K562 (cell line): ENCODE data around the gene ARMC7. TPM values are rescaled to one million over a fixed set of nuclear protein-coding genes. Genes with fewer than 3 reads are reported as not detected.

ENCODE experiments used
- ATAC-seq: fragments of 200-7000 bp; cut with Tn5 transposase; 3 replicates; pipeline ENCODE4 v1.9.1; 2020; ENCODE audit warnings: moderate library complexity
- BruUV-seq: library from RNA; stranded (reverse); fragments of 400-500 nt; replicated peaks from 2 replicates; lab custom pipeline; 2021; lab: Mats Ljungman, UMichigan
- CTCF ChIA-PET: fragments of 300-600 bp; formaldehyde crosslinking; extraction: SDS; loops from one replicate; lab custom pipeline; 2021; ENCODE audit warnings: low intra/inter-chr PET ratio; lab: Yijun Ruan, JAX
- POLR2A ChIA-PET: fragments of 300-600, 350-650 bp; sonication (Branson Sonifier 250); formaldehyde crosslinking; extraction: SDS; loops from one replicate; lab custom pipeline; 2021; ENCODE audit warnings: antibody characterized with exemption, inconsistent platforms; lab: Yijun Ruan, JAX
- DNase-seq, 4 experiments: peaks; one replicate each; pipeline versions ENCODE4 v3.0.0 to v3.0.0-alpha.2; 2011 to 2018; ENCODE audit warnings: low spot score in 3 of 4, mixed read lengths in 3 of 4; ENCODE audit errors: extremely low read depth in 1 of 4
- FAIRE-seq: peaks from 2 replicates; lab custom pipeline; 2011; peaks lifted over from hg19 to GRCh38; lab: Jason Lieb, UNC
- H2AFZ ChIP-seq: 2 replicates; pipeline ENCODE4 v1.6.0; 2011; ENCODE audit warnings: low read depth, low read length, control low read depth, inconsistent platforms
- H3K27ac ChIP-seq: fragments of 200-600 bp; 3 replicates; pipeline ENCODE4 v1.8.0; 2011; ENCODE audit warnings: low read depth, mild to moderate bottlenecking, control low read depth, inconsistent platforms, low read length, moderate library complexity, mixed read lengths; ENCODE audit errors: extremely low read depth
- H3K27me3 ChIP-seq, 2 experiments: fragments of 300-600 bp in 1 of 2; 2 replicates in 1 of 2; 3 replicates in 1 of 2; pipeline versions ENCODE4 v1.6.0 to v1.8.0; 2011; ENCODE audit warnings: inconsistent platforms in 2 of 2, low read length in 2 of 2, mild to moderate bottlenecking in 1 of 2, mixed read lengths in 1 of 2, moderate library complexity in 1 of 2; ENCODE audit not compliant: control insufficient read depth in 2 of 2, insufficient read depth in 2 of 2
- H3K36me3 ChIP-seq: fragments of 300-600 bp; 3 replicates; pipeline ENCODE4 v1.8.0; 2011; ENCODE audit warnings: mild to moderate bottlenecking, low read length, inconsistent platforms; ENCODE audit not compliant: control insufficient read depth, insufficient read depth
- H3K4me1 ChIP-seq, 2 experiments: fragments of 200-600 bp in 1 of 2; replicated peaks in 1 of 2; 2 replicates in 1 of 2; 3 replicates in 1 of 2; pipeline versions ENCODE4 v1.5.1 to v1.8.0; 2011; ENCODE audit warnings: inconsistent platforms in 2 of 2, low read length in 2 of 2, mild to moderate bottlenecking in 1 of 2, mixed read lengths in 1 of 2, moderate library complexity in 1 of 2; ENCODE audit not compliant: control insufficient read depth in 2 of 2, insufficient read depth in 2 of 2
- H3K4me2 ChIP-seq: 2 replicates; pipeline ENCODE4 v1.6.1; 2011; ENCODE audit warnings: low read length, control low read depth, inconsistent platforms, mixed read lengths; ENCODE audit not compliant: insufficient read depth
- H3K4me3 ChIP-seq: fragments of 200-600 bp; sonication (generic), shearing (Covaris generic); 2 replicates; pipeline ENCODE4 v1.5.1; 2016; ENCODE audit warnings: control low read depth, inconsistent platforms
- H3K79me2 ChIP-seq: fragments of 200-600 bp; 3 replicates; pipeline ENCODE4 v1.8.0; 2011; ENCODE audit warnings: low read length, inconsistent platforms; ENCODE audit not compliant: control insufficient read depth, insufficient read depth
- H3K9ac ChIP-seq, 2 experiments: 2 replicates each; pipeline versions ENCODE4 v1.6.0 to v1.6.1; 2011; ENCODE audit warnings: low read depth in 2 of 2, low read length in 2 of 2, control low read depth in 1 of 2, inconsistent platforms in 1 of 2, mild to moderate bottlenecking in 1 of 2, mixed read lengths in 1 of 2; ENCODE audit not compliant: insufficient read depth in 1 of 2
- H3K9me1 ChIP-seq: one replicate; pipeline ENCODE4 v1.6.0; 2011; ENCODE audit warnings: inconsistent platforms, mild to moderate bottlenecking, low read length, moderate library complexity; ENCODE audit not compliant: control insufficient read depth, insufficient read depth
- H3K9me3 ChIP-seq: replicated peaks from 2 replicates; pipeline ENCODE4 v1.5.1; 2011; ENCODE audit warnings: low read depth, low read length, inconsistent platforms; ENCODE audit not compliant: control insufficient read depth, insufficient read depth
- H4K20me1 ChIP-seq: replicated peaks from 2 replicates; pipeline ENCODE4 v1.6.1; 2011; ENCODE audit warnings: low read length, inconsistent platforms, mixed read lengths; ENCODE audit not compliant: control insufficient read depth, insufficient read depth
- ESRRB ChIP-seq: fragments of 250-450 bp; sonication (Bioruptor Pico); IDR thresholded peaks from 2 replicates; pipeline ENCODE4 v1.5.0; 2020; ENCODE audit warnings: mild to moderate bottlenecking, moderate library complexity, borderline replicate concordance
- ETV5 ChIP-seq: sonication (generic); formaldehyde crosslinking; IDR thresholded peaks from 2 replicates; pipeline ENCODE4 v1.4.0; 2020; ENCODE audit warnings: low read depth, mild to moderate bottlenecking, missing genetic modification reagents
- FOXA3 ChIP-seq, 2 experiments: fragments of 450-650 bp in 1 of 2; sonication (generic) in 1 of 2; formaldehyde crosslinking; IDR thresholded peaks in 1 of 2; conservative IDR thresholded peaks in 1 of 2; 2 replicates each; pipeline versions ENCODE4 v1.4.0 to v1.8.0; 2020 to 2022; ENCODE audit warnings: mild to moderate bottlenecking in 2 of 2, missing genetic modification reagents in 1 of 2
- FOXJ3 ChIP-seq: sonication (generic); formaldehyde crosslinking; IDR thresholded peaks from 2 replicates; pipeline ENCODE4 v1.4.0; 2020; ENCODE audit warnings: mild to moderate bottlenecking, missing genetic modification reagents
- KAT8 ChIP-seq: fragments of 450-650 bp; IDR thresholded peaks from 2 replicates; pipeline ENCODE4 v1.6.1; 2016; ENCODE audit warnings: low read depth, mild to moderate bottlenecking
- LCOR ChIP-seq: sonication (generic); formaldehyde crosslinking; IDR thresholded peaks from 2 replicates; pipeline ENCODE4 v1.8.0; 2022; ENCODE audit warnings: mild to moderate bottlenecking, missing genetic modification reagents
- NCOA2 ChIP-seq, 2 experiments: fragments of 450-650 bp; IDR thresholded peaks; 2 replicates each; pipeline ENCODE4 v1.6.1; 2018; ENCODE audit warnings: mild to moderate bottlenecking in 2 of 2, moderate library complexity in 1 of 2; ENCODE audit not compliant: partially characterized antibody in 2 of 2
- RB1 ChIP-seq: fragments of 450-650 bp; IDR thresholded peaks from 2 replicates; pipeline ENCODE4 v1.6.1; 2017; ENCODE audit warnings: low read depth, mild to moderate bottlenecking
- SMAD4 ChIP-seq: fragments of 250-450 bp; sonication (Bioruptor Pico); conservative IDR thresholded peaks from 2 replicates; pipeline ENCODE4 v1.8.0; 2021; ENCODE audit warnings: inconsistent platforms, mild to moderate bottlenecking, moderate library complexity
- TCFL5 ChIP-seq: fragments of 250-450 bp; sonication (Bioruptor Pico); conservative IDR thresholded peaks from 2 replicates; pipeline ENCODE4 v1.6.1; 2021; ENCODE audit warnings: mild to moderate bottlenecking, moderate library complexity, matching md5 sums
- ZBTB7A ChIP-seq: IDR thresholded peaks from 2 replicates; pipeline ENCODE4 v1.6.1; 2011; ENCODE audit warnings: low read depth, mild to moderate bottlenecking, low read length, moderate library complexity, borderline replicate concordance; ENCODE audit not compliant: control insufficient read depth
- ZNF696 ChIP-seq: fragments of 250-450 bp; sonication (Bioruptor Pico); conservative IDR thresholded peaks from 2 replicates; pipeline ENCODE4 v1.4.0; 2020; ENCODE audit warnings: mild to moderate bottlenecking, moderate library complexity
- whole genome bisulfite sequencing: fragments of 100-300 bp; shearing (Covaris generic); methylation state at CpG from one replicate; pipeline ENCODE4 v1.1.6; 2016; ENCODE audit warnings: low coverage, mixed read lengths; ENCODE audit not compliant: insufficient coverage; ENCODE audit errors: missing lambda C conversion rate; 5-methylcytosine and 5-hydroxymethylcytosine counted together
- in situ Hi-C: fragments of 300-500 bp; cut with MboI; formaldehyde crosslinking; loops from 4 replicates; pipeline ENCODE4 v1.15.0; 2018; ENCODE audit warnings: inconsistent platforms, mixed read lengths
- intact Hi-C: fragments of 100-400 bp; cut with micrococcal nuclease; formaldehyde crosslinking; loops from 2 replicates; pipeline ENCODE4 v1.14.2; 2022
- polyA plus RNA-seq, 8 experiments: library from polyadenylated mRNA; depleted of rRNA in 4 of 8; stranded (reverse) in 5 of 8; unstranded in 3 of 8; fragments of >200 nt; fragmentation: Nextera tagmentation in 2 of 8; fragmentation: Illumina TruSeq in 1 of 8; extraction: Ambion mirVana in 2 of 8; extraction: Trizol in 1 of 8; gene quantifications; 2 replicates each; pipeline versions ENCODE4 v1.2.1 to v1.2.3, GENCODE V29; 2011 to 2014; ENCODE audit warnings: inconsistent platforms in 1 of 8, missing spikeins in 1 of 8
- total RNA-seq, 7 experiments: library from RNA; depleted of rRNA in 6 of 7; stranded (reverse); fragments of >200 nt in 6 of 7; fragmentation: Illumina TruSeq in 2 of 7; extraction: Trizol in 2 of 7; gene quantifications; 2 replicates each; pipeline versions ENCODE4 v1.2.1 to v1.2.3, GENCODE V29; 2011 to 2021; ENCODE audit warnings: low replicate concordance in 1 of 7
- TF ChIP-seq, protein P1 (sequence below): fragments of 450-650 bp; IDR thresholded peaks from 2 replicates; pipeline ENCODE4 v1.6.1; 2018; ENCODE audit not compliant: partially characterized antibody
- TF ChIP-seq, protein P2 (sequence below): fragments of 150-350 bp; conservative IDR thresholded peaks from 2 replicates; pipeline ENCODE4 v1.6.1; 2014; ENCODE audit warnings: low read length
- TF ChIP-seq, protein P3 (sequence below): fragments of 250-450 bp; sonication (Bioruptor Pico); IDR thresholded peaks from 2 replicates; pipeline ENCODE4 v1.8.0; 2022; ENCODE audit warnings: moderate library complexity, mild to moderate bottlenecking, inconsistent platforms

The ARMC7 gene
- total and polyA plus RNA-seq, 9 of the 15 experiments (the other 6 are each of a cell fraction or from before 2014, with no cell fraction given) = 1.4 to 15.2 (median 5.9) TPM

DNA sequence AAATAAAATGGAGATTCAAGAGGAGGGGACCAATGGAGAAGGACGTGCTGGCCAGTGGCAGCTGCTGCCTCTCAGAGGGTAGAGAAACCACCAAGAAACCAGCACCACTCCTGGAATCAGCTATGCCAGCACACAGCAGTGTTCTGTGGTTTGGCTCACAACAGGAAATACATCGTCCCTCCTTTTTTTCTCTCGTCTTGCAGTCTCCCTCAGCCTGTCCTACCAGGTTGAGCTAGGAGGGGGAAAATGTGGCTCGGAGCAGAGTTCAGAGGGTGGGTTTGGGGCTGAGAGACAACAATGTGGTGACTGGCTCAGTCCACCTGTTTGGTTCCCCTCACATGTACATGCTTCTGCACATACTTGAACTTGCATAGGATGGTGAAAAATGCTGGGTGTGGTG, 41.9 kb upstream of the ARMC7 start:
- BruUV-seq = no TSS peak
- H4K20me1 ChIP-seq = 0 out of 2 replicates have a peak, but pooled peaks cover 3% of the 10 kb centered on the region
- peaks cover 25% of the 10 kb centered on the region; the same call in 2 of the 3 replicates for H3K36me3 ChIP-seq
- FAIRE-seq = no peak
- no peak for DNase-seq
- H3K9me3 ChIP-seq = no peaks in the 10 kb centered on the region
- H3K9ac ChIP-seq = peak overlapping the region in 1 of 2 experiments; percentile 36; a peak in 1 of 4 replicates
- no peak for ATAC-seq
- H3K79me2 ChIP-seq = no peaks in the 10 kb centered on the region
- ChIA-PET POLR2A (interaction anchor here (1.3 kb wide), 1 partner anchor 24 kb away, joined by 3 read pairs; no protein-coding TSS in a partner anchor), CTCF (no interaction called here)
- 71% methylated on average over 3 of the region's 4 CpGs for WGBS
- no peaks in the 10 kb centered on the region for H3K9me1 ChIP-seq
- no peak overlapping the region for H3K27ac ChIP-seq
- H2AFZ ChIP-seq = no peak overlapping the region
- peaks cover 14 to 15% of the 10 kb centered on the region in 2 experiments; a peak in 4 of 5 replicates for H3K4me1 ChIP-seq
- H3K27me3 ChIP-seq = no peaks in the 10 kb centered on the region
- no peak overlapping the region for H3K4me3 ChIP-seq
- in situ Hi-C loops (no loop called here), intact Hi-C loops (no loop called here)
- H3K4me2 ChIP-seq = no peak overlapping the region
- no peak for TF ChIP-seq NCOA2 (IDR thresholded peaks at IDR 0.05; ENCODE audit: partially characterized antibody in 2 of 2)
- TF ChIP-seq ESRRB (CRISPR knock-in tag) = no peak
- TF ChIP-seq ZBTB7A = no peak
- no peak for TF ChIP-seq ZNF696 (CRISPR knock-in tag)
- no peak for TF ChIP-seq FOXJ3 (CRISPR knock-in tag)
- TF ChIP-seq, protein P1, sequence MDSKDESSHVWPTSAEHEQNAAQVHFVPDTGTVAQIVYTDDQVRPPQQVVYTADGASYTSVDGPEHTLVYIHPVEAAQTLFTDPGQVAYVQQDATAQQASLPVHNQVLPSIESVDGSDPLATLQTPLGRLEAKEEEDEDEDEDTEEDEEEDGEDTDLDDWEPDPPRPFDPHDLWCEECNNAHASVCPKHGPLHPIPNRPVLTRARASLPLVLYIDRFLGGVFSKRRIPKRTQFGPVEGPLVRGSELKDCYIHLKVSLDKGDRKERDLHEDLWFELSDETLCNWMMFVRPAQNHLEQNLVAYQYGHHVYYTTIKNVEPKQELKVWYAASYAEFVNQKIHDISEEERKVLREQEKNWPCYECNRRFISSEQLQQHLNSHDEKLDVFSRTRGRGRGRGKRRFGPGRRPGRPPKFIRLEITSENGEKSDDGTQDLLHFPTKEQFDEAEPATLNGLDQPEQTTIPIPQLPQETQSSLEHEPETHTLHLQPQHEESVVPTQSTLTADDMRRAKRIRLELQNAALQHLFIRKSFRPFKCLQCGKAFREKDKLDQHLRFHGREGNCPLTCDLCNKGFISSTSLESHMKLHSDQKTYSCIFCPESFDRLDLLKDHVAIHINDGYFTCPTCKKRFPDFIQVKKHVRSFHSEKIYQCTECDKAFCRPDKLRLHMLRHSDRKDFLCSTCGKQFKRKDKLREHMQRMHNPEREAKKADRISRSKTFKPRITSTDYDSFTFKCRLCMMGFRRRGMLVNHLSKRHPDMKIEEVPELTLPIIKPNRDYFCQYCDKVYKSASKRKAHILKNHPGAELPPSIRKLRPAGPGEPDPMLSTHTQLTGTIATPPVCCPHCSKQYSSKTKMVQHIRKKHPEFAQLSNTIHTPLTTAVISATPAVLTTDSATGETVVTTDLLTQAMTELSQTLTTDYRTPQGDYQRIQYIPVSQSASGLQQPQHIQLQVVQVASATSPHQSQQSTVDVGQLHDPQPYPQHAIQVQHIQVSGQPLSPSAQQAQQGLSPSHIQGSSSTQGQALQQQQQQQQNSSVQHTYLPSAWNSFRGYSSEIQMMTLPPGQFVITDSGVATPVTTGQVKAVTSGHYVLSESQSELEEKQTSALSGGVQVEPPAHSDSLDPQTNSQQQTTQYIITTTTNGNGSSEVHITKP = no peak
- TF ChIP-seq, protein P2, sequence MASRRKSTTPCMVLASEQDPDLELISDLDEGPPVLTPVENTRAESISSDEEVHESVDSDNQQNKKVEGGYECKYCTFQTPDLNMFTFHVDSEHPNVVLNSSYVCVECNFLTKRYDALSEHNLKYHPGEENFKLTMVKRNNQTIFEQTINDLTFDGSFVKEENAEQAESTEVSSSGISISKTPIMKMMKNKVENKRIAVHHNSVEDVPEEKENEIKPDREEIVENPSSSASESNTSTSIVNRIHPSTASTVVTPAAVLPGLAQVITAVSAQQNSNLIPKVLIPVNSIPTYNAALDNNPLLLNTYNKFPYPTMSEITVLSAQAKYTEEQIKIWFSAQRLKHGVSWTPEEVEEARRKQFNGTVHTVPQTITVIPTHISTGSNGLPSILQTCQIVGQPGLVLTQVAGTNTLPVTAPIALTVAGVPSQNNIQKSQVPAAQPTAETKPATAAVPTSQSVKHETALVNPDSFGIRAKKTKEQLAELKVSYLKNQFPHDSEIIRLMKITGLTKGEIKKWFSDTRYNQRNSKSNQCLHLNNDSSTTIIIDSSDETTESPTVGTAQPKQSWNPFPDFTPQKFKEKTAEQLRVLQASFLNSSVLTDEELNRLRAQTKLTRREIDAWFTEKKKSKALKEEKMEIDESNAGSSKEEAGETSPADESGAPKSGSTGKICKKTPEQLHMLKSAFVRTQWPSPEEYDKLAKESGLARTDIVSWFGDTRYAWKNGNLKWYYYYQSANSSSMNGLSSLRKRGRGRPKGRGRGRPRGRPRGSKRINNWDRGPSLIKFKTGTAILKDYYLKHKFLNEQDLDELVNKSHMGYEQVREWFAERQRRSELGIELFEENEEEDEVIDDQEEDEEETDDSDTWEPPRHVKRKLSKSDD = no peak
- no peak for TF ChIP-seq KAT8
- TF ChIP-seq SMAD4 (CRISPR knock-in tag) = no peak
- no peak for TF ChIP-seq TCFL5 (CRISPR knock-in tag)
- TF ChIP-seq ETV5 (CRISPR knock-in tag) = no peak
- TF ChIP-seq, protein P3, sequence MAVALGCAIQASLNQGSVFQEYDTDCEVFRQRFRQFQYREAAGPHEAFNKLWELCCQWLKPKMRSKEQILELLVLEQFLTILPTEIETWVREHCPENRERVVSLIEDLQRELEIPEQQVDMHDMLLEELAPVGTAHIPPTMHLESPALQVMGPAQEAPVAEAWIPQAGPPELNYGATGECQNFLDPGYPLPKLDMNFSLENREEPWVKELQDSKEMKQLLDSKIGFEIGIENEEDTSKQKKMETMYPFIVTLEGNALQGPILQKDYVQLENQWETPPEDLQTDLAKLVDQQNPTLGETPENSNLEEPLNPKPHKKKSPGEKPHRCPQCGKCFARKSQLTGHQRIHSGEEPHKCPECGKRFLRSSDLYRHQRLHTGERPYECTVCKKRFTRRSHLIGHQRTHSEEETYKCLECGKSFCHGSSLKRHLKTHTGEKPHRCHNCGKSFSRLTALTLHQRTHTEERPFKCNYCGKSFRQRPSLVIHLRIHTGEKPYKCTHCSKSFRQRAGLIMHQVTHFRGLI (CRISPR knock-in tag) = no peak
- TF ChIP-seq RB1 = no peak
- no peak for TF ChIP-seq FOXA3 (CRISPR knock-in tag; conservative IDR thresholded peaks at IDR 0.05 in 1 of 2, IDR thresholded peaks at IDR 0.05 in 1 of 2)
- TF ChIP-seq LCOR (CRISPR knock-in tag) = no peak
